Naive B cell (primary cell): ENCODE results near the gene CCDC157. TPM values are rescaled to one million over a fixed set of nuclear protein-coding genes. Genes with fewer than 3 reads are reported as not detected.

Source experiments
- ATAC-seq, 2 donors: fragments of 150-1000 bp; cut with Tn5 transposase; 2 replicates each; pipeline ENCODE4 v1.10.0; 2021; ENCODE audit warnings: low read depth in 2 of 2, mild to moderate bottlenecking in 2 of 2, moderate library complexity in 2 of 2
- DNase-seq: peaks from one replicate; pipeline ENCODE4 v3.0.0; 2022
- H3K27ac Mint-ChIP-seq, 6 donors: one replicate each; pipeline ENCODE4 v1.8.0; 2020 to 2022; ENCODE audit warnings: mild to moderate bottlenecking in 6 of 6, mixed read lengths in 6 of 6, moderate library complexity in 5 of 6, inconsistent platforms in 2 of 6
- H3K27me3 Mint-ChIP-seq, 3 donors: one replicate each; pipeline ENCODE4 v1.8.0; 2021 to 2022; ENCODE audit warnings: mixed read lengths in 3 of 3, mild to moderate bottlenecking in 1 of 3
- H3K36me3 Mint-ChIP-seq, 2 donors: one replicate each; pipeline ENCODE4 v1.8.0; 2020 to 2022; ENCODE audit warnings: mixed read lengths in 2 of 2, inconsistent platforms in 1 of 2, mild to moderate bottlenecking in 1 of 2
- H3K4me1 Mint-ChIP-seq, 3 donors: one replicate each; pipeline ENCODE4 v1.8.0; 2020 to 2022; ENCODE audit warnings: mixed read lengths in 3 of 3, inconsistent platforms in 1 of 3, mild to moderate bottlenecking in 1 of 3, moderate library complexity in 1 of 3
- H3K4me3 Mint-ChIP-seq, 8 donors: one replicate each; pipeline ENCODE4 v1.8.0; 2020 to 2022; ENCODE audit warnings: mild to moderate bottlenecking in 8 of 8, mixed read lengths in 8 of 8, moderate library complexity in 8 of 8, inconsistent platforms in 2 of 8
- H3K9me3 Mint-ChIP-seq, 7 donors: one replicate each; pipeline ENCODE4 v1.8.0; 2020 to 2022; ENCODE audit warnings: mixed read lengths in 7 of 7, mild to moderate bottlenecking in 5 of 7, inconsistent platforms in 2 of 7, moderate library complexity in 1 of 7
- polyA plus RNA-seq, 6 donors: library from polyadenylated mRNA; unstranded; fragments of 300-500 nt; fragmentation: Illumina TruSeq; gene quantifications; one replicate each; pipeline ENCODE4 v1.2.3, GENCODE V29; 2021; ENCODE audit warnings: low read depth in 6 of 6

Gene CCDC157
- polyA plus RNA-seq, 6 donors from 2014 or later = 0.47 to 2.6 (median 1.6) TPM; not detected in 1

GRCh38 chr22:30371981-30372380 is 15.2 kb downstream of the CCDC157 start:
- Mint-ChIP-seq H3K36me3 (no peaks in the 10 kb centered on the region), H3K9me3 (no peaks in the 10 kb centered on the region), H3K4me3 (no peak overlapping the region), H3K4me1 (no peaks in the 10 kb centered on the region), H3K27me3 (no peaks in the 10 kb centered on the region), H3K27ac (peak overlapping the region in 1 of 6 donors; percentile 64)
- DNase-seq = no peak
- no peak for ATAC-seq

- DNase-seq = no peak
- ATAC-seq = no peak
These were observed 16.1 kb downstream of the CCDC157 start for GRCh38 chr22:30372915-30373314.

GRCh38 chr22:30373331-30374325 is 16.8 kb downstream of the CCDC157 start:
- ATAC-seq (no peak), DNase-seq (no peak)
- H3K9me3 Mint-ChIP-seq = no peaks in the 10 kb centered on the region
- H3K27ac Mint-ChIP-seq = peak overlapping the region in 1 of 6 donors; percentile 74
- no peaks in the 10 kb centered on the region for H3K27me3 Mint-ChIP-seq
- no peak overlapping the region for H3K4me3 Mint-ChIP-seq
- H3K36me3 Mint-ChIP-seq = no peaks in the 10 kb centered on the region
- no peaks in the 10 kb centered on the region for H3K4me1 Mint-ChIP-seq

More at GRCh38 chr22:30372915-30373314, 16.1 kb downstream of the CCDC157 start:
- Mint-ChIP-seq H3K9me3 (no peaks in the 10 kb centered on the region), H3K27ac (peak overlapping the region in 1 of 6 donors; percentile 41), H3K27me3 (no peaks in the 10 kb centered on the region), H3K4me1 (no peaks in the 10 kb centered on the region), H3K36me3 (no peaks in the 10 kb centered on the region), H3K4me3 (no peak overlapping the region)

GRCh38 chr22:30375312-30375849 is 18.6 kb downstream of the CCDC157 start:
- H3K27me3 Mint-ChIP-seq = no peaks in the 10 kb centered on the region
- no peaks in the 10 kb centered on the region for H3K36me3 Mint-ChIP-seq
- H3K4me3 Mint-ChIP-seq = no peak overlapping the region
- no peaks in the 10 kb centered on the region for H3K9me3 Mint-ChIP-seq
- DNase-seq = no peak
- H3K4me1 Mint-ChIP-seq = peaks cover 1 to 7% (median 5%) of the 10 kb centered on the region in 3 donors
- H3K27ac Mint-ChIP-seq = no peak overlapping the region
- ATAC-seq = no peak

- Mint-ChIP-seq H3K27me3 (no peaks in the 10 kb centered on the region), H3K4me1 (peaks cover 7 to 13% (median 8%) of the 10 kb centered on the region in 3 donors), H3K9me3 (no peaks in the 10 kb centered on the region), H3K27ac (no peak overlapping the region), H3K4me3 (no peak overlapping the region), H3K36me3 (no peaks in the 10 kb centered on the region)
- no peak for ATAC-seq
- no peak for DNase-seq
These were observed 23.2 kb downstream of the CCDC157 start for GRCh38 chr22:30380011-30380410.

GRCh38 chr22:30381264-30381663 is 24.5 kb downstream of the CCDC157 start:
- DNase-seq = no peak
- Mint-ChIP-seq H3K27me3 (no peaks in the 10 kb centered on the region), H3K27ac (peak overlapping the region in 1 of 6 donors; percentile 21), H3K9me3 (no peaks in the 10 kb centered on the region), H3K4me1 (peaks cover 9 to 15% (median 10%) of the 10 kb centered on the region in 3 donors), H3K4me3 (no peak overlapping the region), H3K36me3 (no peaks in the 10 kb centered on the region)
- ATAC-seq = no peak

GRCh38 chr22:30382340-30382739 is 25.5 kb downstream of the CCDC157 start:
- ATAC-seq (no peak), DNase-seq (no peak)
- H3K36me3 Mint-ChIP-seq = no peaks in the 10 kb centered on the region
- no peaks in the 10 kb centered on the region for H3K9me3 Mint-ChIP-seq
- peaks cover 15 to 23% (median 16%) of the 10 kb centered on the region in 3 donors for H3K4me1 Mint-ChIP-seq
- no peak overlapping the region for H3K27ac Mint-ChIP-seq
- no peak overlapping the region for H3K4me3 Mint-ChIP-seq
- no peaks in the 10 kb centered on the region for H3K27me3 Mint-ChIP-seq

- DNase-seq (no peak), ATAC-seq (no peak)
- Mint-ChIP-seq H3K27me3 (no peaks in the 10 kb centered on the region), H3K4me1 (peaks cover 18 to 27% (median 20%) of the 10 kb centered on the region in 3 donors), H3K36me3 (no peaks in the 10 kb centered on the region), H3K27ac (no peak overlapping the region), H3K9me3 (no peaks in the 10 kb centered on the region), H3K4me3 (peak overlapping the region in 1 of 8 donors; percentile 53)
These were observed 26.3 kb downstream of the CCDC157 start for GRCh38 chr22:30383061-30383460.

- no peaks in the 10 kb centered on the region for H3K9me3 Mint-ChIP-seq
- no peaks in the 10 kb centered on the region for H3K36me3 Mint-ChIP-seq
- ATAC-seq (no peak), DNase-seq (no peak)
- H3K4me1 Mint-ChIP-seq = peaks cover 17 to 20% (median 18%) of the 10 kb centered on the region in 3 donors
- H3K27me3 Mint-ChIP-seq = no peaks in the 10 kb centered on the region
- H3K27ac Mint-ChIP-seq = peak overlapping the region in 4 of 6 donors; percentile 27 to 76 (median 53)
- peak overlapping the region in 7 of 8 donors; percentile 6 to 93 (median 81) for H3K4me3 Mint-ChIP-seq
These were observed 29.1 kb downstream of the CCDC157 start for GRCh38 chr22:30385942-30386341.

- ATAC-seq (no peak), DNase-seq (no peak)
- Mint-ChIP-seq H3K27ac (peak overlapping the region in 2 of 6 donors; percentile 73 to 93), H3K4me3 (peak overlapping the region; percentile 62 to 93 (median 86)), H3K36me3 (no peaks in the 10 kb centered on the region), H3K4me1 (peaks cover 22 to 26% (median 24%) of the 10 kb centered on the region in 3 donors), H3K27me3 (no peaks in the 10 kb centered on the region), H3K9me3 (no peaks in the 10 kb centered on the region)
These were observed 29.8 kb downstream of the CCDC157 start for GRCh38 chr22:30386608-30386959.

- ATAC-seq (peak; percentile 83 to 87), DNase-seq (peak; percentile 84)
- Mint-ChIP-seq H3K4me1 (peaks cover 23 to 30% (median 28%) of the 10 kb centered on the region in 3 donors), H3K36me3 (no peaks in the 10 kb centered on the region), H3K27me3 (no peaks in the 10 kb centered on the region), H3K4me3 (peak within 1 kb of the TSS; percentile 78 to 93 (median 87)), H3K27ac (peak within 1 kb of the TSS in 5 of 6 donors; percentile 73 to 93 (median 88)), H3K9me3 (no peaks in the 10 kb centered on the region)
These were observed 30.4 kb downstream of the CCDC157 start, which contains the start of gene RNF215 for GRCh38 chr22:30386960-30387827. Gene RNF215, minus strand, starts transcription at chr22:30387411. Its CDS starts 98 bp downstream, at chr22:30387313.

- peak; percentile 80 for DNase-seq
- H3K4me3 Mint-ChIP-seq = peak overlapping the region in 3 of 8 donors; percentile 10 to 42 (median 20)
These were observed 34.3 kb downstream of the CCDC157 start for GRCh38 chr22:30390974-30391691.

More at GRCh38 chr22:30390974-30391691, 34.3 kb downstream of the CCDC157 start:
- peaks cover 33 to 39% (median 36%) of the 10 kb centered on the region in 3 donors for H3K4me1 Mint-ChIP-seq
- no peaks in the 10 kb centered on the region for H3K9me3 Mint-ChIP-seq
- H3K36me3 Mint-ChIP-seq = no peaks in the 10 kb centered on the region
- H3K27ac Mint-ChIP-seq = peak overlapping the region in 5 of 6 donors; percentile 78 to 90 (median 88)
- peaks cover 9 to 14% (median 10%) of the 10 kb centered on the region in 3 donors for H3K27me3 Mint-ChIP-seq
- peak; percentile 64 to 67 for ATAC-seq
